GM12874 (cell line): ENCODE data around the gene POMGNT2.

ENCODE experiments used
- CTCF ChIP-seq: IDR thresholded peaks from 2 replicates; pipeline ENCODE4 v1.5.1; 2011; ENCODE audit warnings: low read depth, mild to moderate bottlenecking, control low read depth, low read length, moderate library complexity; ENCODE audit not compliant: insufficient read depth

The POMGNT2 gene

GRCh38 chr3:43074901-43075689 is 30.8 kb downstream of the POMGNT2 start:
- TF ChIP-seq CTCF: no peak

GRCh38 chr3:43074482-43074881 is 31.4 kb downstream of the POMGNT2 start:
- no peak for TF ChIP-seq CTCF

- TF ChIP-seq CTCF: no peak
These were observed 32.1 kb downstream of the POMGNT2 start for GRCh38 chr3:43073836-43074220.

GRCh38 chr3:43073116-43073835 is 32.6 kb downstream of the POMGNT2 start:
- no peak for TF ChIP-seq CTCF

GRCh38 chr3:43072361-43072760 is 33.5 kb downstream of the POMGNT2 start:
- no peak for TF ChIP-seq CTCF

- TF ChIP-seq CTCF: peak; percentile 52; the same call in 1 of the 2 replicates
These were observed 34.5 kb downstream of the POMGNT2 start for GRCh38 chr3:43071313-43071893.

GRCh38 chr3:43063114-43063513 is 42.8 kb downstream of the POMGNT2 start:
- no peak for TF ChIP-seq CTCF
